NCI-H1105 (cell line): ENCODE measurements around the gene KCNQ1.

Experiments
- DNase-seq: peaks from one replicate; lab custom pipeline; 2025; lab: John Stamatoyannopoulos, UW

Gene KCNQ1

GRCh38 chr11:2762031-2762380 is 317.2 kb downstream of the KCNQ1 start:
- no peak for DNase-seq

- no peak for DNase-seq
Measured at GRCh38 chr11:2762451-2762850, 317.6 kb downstream of the KCNQ1 start.

- DNase-seq, result no peak
Measured at GRCh38 chr11:2763984-2764383, 319.2 kb downstream of the KCNQ1 start.

DNA sequence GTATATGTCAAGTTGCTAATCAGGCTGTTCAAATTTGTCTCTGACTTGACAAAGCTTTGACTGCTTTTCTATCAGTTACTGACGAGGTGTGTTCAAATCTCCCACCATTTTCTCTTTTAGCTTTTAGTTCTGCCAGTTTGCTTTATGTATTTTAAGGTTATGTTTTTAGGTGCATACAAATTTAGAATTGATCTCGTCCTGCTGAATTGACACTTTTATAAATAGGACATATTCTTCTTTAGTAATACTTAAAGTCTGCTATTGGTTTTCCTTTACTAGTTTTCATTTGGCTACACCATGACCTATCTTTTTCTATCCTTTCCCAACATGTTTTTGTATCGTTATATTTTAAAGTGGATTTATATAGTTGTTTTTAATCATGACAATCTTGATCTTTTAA is 320.7 kb downstream of the KCNQ1 start:
- no peak for DNase-seq

DNA sequence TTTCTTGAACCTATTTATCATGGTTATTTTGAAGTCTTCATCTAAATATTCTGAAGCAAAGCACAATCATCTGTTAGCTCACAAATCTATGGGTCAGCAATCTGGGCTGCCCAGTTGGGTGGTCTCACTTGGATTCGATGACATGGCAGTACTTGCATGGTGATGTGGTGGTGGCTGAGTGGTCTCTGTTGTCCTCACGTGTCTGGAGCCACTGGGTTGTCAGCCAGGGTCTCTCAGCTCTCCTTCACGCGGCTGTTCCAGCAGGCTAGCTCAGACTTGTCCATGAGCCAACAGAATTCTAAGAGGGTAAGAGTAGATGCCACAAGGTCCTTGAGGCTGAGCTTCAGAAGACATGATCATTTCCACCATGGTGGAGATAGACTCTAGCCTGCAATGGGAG is 321.4 kb downstream of the KCNQ1 start:
- no peak for DNase-seq

GRCh38 chr11:2767071-2767470 is 322.3 kb downstream of the KCNQ1 start:
- no peak for DNase-seq

DNA sequence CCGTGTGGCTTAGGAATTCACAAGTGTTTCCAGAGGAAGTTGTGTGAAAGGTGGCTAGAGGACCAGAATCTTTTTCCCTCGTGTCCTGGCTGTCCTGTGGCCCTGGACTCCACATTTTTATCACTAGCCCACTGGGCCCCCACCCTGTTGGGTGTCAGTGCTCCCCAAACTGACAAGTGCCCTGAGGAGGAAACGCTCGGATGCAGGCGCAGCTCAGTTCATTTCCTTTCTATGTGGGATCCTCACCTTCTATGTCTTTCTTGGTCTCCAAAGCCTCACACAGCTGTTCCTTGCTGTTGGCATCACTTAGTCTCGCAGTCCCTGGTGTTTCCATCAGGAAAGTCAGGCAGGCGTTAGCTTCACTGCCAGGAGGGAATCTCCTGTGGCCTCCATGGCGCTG is 323.0 kb downstream of the KCNQ1 start:
- no peak for DNase-seq

- no peak for DNase-seq
Measured at GRCh38 chr11:2768471-2769408, 323.9 kb downstream of the KCNQ1 start.

GRCh38 chr11:2769409-2770095 is 324.7 kb downstream of the KCNQ1 start:
- DNase-seq, result no peak

DNA sequence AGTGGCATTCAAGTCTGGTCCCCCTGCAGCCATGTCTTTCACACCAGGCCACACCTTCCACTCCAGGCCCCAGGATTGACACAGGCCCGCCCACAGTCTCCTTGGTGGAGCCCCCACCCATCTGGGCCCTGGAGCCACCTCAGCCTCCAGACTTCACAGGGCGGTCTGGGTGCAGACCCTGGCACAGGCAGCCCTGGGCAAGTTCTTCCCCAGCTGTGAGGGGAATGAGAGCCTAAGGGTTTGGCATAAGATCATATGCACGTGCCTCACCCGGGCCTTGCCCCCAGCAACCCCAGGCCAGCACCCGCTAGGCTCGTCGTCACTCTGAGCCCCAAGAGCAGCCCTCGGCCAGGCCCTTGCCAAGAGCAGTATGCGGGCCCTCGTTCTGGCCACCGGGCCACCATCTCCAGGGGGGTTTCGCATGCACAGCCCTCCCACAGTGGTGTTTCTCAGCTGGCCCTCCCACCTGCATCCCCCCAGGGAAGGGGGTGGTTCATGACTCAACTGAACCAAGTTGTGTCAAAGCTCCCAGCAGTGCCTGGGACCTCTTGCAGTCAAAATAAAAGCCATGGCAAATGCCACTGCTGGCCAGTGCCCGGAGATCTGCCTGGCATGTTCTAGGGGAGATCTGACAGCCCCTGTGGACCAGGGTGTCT is 325.4 kb downstream of the KCNQ1 start:
- DNase-seq, result no peak

DNA sequence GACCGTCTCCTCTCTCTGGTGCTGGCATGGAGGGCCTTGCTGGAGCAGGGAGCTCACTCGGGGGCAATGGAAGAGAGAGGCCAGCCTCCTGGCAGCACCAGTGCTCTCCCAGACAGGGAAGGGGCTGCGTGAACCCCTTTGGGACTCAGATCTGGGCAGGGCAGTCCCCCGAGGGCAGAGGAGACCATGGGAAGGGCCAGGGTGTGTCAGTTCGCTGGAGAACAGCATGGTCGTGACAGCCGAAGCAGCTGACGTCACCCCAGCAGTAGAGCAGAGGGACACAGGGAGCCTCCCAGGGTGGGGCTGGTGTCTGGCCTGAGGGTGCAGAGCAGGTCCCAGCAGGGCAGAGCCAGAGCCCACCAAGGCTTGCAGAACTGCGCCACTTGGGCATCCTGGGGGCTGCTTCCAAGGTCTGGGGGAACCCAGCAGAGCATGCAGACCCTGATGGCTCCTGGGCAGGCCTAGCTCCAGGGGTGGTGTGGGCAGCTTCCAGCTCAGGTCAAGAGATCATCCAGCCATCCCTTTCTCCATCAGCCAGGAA is 326.0 kb downstream of the KCNQ1 start:
- DNase-seq, result no peak

GRCh38 chr11:2771758-2772466 is 327.1 kb downstream of the KCNQ1 start:
- peak; percentile 14 for DNase-seq

DNA sequence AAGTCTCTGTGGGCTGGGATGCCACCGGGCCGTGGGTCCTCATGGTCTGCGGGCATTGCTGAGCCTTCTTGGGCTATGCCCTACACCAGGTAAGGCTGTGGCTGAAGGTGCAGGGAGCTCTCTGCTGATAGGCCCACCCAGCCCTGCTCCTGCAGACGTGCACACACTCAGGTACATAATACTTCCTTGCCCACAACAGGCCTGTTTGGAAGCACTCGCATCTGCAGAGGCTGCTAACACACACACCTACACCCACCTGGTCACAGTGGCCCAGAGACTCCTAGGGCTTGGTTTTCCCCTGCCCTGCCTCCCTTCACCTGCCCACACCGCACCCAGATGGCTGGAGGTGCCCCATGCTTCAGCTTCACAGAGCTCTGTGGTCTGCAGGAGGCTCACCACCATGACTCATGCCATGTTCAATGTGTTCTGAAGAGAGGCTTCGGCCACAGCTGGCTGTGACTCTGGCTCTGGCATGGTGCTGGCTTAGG is 327.8 kb downstream of the KCNQ1 start:
- DNase-seq, result no peak

- no peak for DNase-seq
Measured at GRCh38 chr11:2774173-2775082, 329.6 kb downstream of the KCNQ1 start.

DNA sequence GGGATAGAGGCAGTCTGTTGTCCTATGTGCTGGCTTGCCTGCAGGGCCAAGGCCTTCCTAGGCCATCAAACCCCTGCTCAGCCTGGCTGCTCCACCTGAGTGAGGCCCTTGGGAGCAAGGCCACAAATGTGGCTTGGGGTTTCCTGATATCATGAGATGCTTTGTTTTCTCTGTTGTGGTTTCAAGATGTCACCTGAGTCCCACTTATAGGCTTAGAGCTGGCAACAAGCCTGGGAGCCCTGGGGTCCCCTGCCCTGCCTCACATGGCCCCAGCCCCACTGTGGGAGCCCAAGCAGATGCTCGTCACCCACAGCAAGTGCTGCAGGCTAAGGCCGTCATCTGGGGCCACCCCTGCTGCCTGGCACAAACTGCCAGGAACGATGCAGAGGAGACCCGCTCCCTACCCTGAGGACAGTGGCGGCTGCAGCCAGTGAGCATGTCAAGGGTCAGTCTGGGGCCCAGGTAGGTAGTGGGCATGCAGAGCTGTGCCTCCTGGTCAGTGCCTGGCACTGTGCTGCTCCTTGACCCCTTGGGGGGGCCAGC is 330.3 kb downstream of the KCNQ1 start:
- no peak for DNase-seq

GRCh38 chr11:2775626-2776350 is 331.0 kb downstream of the KCNQ1 start:
- no peak for DNase-seq

DNA sequence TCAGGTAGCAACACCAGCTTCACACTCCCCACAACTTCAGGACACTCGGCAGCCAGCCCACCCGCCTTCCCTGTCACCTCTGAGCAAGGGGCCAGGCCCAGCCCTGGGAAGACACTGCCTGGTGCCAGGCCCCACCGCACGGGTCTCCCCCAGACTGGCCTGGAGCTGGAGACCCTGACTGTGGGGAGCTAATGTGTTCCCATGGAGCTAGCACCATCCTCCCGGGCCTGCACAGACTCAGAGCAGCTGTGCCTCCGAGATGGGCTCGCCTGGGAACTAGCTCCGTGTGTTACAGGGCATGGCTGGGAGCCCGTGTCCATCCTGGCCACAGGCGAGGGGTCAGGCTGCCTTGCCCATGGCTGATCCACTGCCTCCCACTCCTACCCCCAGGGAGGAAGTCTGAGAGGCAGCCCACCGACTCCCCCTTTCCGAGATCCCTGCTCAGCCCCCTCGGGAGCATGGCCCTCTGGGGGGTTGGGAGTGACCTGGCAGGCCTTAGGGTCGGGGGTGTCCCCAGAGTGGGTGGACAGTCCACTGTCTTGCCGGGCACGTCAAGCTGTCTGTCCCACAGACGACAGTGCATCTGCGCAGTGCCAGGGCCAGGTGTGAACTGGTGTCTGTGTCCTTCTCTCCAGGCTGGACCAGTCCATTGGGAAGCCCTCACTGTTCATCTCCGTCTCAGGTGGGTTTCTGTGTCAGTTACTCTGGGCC is 331.7 kb downstream of the KCNQ1 start:
- no peak for DNase-seq

DNA sequence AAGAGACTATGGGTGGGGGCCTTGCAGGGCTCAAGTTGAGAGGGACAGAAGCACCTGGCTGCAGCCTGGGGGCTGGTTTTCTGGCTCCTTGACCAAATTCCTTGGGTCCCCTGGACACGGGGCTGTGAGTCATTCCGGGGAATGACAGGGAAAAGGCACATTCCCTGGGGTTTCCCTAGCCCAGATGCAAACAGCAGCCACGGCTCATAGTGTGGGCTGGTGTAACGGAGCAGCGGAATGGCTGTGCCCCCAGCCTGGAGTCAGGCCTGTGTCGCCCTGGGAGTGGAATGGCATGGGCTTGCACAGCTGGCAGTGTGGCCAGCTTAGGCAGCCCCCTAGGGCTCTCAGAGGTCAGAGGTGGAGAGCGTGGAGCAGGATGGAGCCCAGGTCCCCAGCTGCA is 332.6 kb downstream of the KCNQ1 start:
- no peak for DNase-seq
